D721Med (cell line): ENCODE results near the gene SEC14L3.

ENCODE experiments used
- DNase-seq: peaks from one replicate; pipeline ENCODE4 v3.0.0; 2011; ENCODE audit warnings: low spot score; ENCODE audit not compliant: insufficient read length
- FAIRE-seq: peaks from 2 replicates; lab custom pipeline; 2011; peaks lifted over from hg19 to GRCh38; lab: Jason Lieb, UNC
- TF ChIP-seq, protein P1 (sequence below): IDR thresholded peaks from 2 replicates; pipeline ENCODE4 v1.5.1; 2012; ENCODE audit warnings: mild to moderate bottlenecking, control low read depth; ENCODE audit not compliant: insufficient read depth; ENCODE audit errors: missing control alignments

SEC14L3 gene

DNA sequence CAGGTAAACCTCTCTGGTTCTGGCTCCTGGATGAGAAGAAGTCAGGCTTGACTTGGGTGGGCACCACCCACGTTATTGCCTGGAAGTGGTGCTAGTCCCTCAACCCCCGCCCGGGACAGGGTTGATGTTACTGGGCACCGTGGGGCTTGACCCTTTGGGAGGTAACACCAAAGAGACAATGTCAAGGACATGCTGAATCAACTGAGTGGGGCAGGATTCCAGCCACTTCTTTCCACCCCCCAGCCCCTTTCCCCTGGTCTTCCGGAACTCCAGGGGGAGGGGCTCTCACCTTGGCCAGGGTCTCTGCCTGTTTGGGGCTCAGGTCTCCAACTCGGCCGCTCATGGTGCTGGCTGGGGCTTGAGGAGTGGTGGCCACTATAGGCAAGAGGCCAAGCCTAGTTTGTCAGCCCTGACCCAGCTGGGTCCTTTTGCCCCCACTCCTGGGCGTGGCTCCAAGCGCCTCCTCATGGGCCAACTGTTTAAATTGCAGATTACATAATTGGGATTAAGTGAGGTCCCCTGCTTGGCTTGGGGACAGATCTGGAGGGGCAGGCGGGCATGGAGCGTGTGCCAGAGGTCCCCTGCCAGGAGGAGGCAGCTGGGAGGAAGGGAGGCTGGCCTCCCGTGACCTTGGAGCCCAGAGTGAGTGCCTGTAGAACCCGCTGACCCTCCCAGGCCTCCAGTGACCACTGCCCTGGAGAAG is at the start of gene SEC14L3:
Gene SEC14L3, minus strand, starts transcription at position 402 of the 703 bp plus-strand sequence. Its CDS starts 59 bp downstream, at position 343.
- TF ChIP-seq, protein P1, sequence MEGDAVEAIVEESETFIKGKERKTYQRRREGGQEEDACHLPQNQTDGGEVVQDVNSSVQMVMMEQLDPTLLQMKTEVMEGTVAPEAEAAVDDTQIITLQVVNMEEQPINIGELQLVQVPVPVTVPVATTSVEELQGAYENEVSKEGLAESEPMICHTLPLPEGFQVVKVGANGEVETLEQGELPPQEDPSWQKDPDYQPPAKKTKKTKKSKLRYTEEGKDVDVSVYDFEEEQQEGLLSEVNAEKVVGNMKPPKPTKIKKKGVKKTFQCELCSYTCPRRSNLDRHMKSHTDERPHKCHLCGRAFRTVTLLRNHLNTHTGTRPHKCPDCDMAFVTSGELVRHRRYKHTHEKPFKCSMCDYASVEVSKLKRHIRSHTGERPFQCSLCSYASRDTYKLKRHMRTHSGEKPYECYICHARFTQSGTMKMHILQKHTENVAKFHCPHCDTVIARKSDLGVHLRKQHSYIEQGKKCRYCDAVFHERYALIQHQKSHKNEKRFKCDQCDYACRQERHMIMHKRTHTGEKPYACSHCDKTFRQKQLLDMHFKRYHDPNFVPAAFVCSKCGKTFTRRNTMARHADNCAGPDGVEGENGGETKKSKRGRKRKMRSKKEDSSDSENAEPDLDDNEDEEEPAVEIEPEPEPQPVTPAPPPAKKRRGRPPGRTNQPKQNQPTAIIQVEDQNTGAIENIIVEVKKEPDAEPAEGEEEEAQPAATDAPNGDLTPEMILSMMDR: no peak
- DNase-seq (no peak), FAIRE-seq (no peak)

DNA sequence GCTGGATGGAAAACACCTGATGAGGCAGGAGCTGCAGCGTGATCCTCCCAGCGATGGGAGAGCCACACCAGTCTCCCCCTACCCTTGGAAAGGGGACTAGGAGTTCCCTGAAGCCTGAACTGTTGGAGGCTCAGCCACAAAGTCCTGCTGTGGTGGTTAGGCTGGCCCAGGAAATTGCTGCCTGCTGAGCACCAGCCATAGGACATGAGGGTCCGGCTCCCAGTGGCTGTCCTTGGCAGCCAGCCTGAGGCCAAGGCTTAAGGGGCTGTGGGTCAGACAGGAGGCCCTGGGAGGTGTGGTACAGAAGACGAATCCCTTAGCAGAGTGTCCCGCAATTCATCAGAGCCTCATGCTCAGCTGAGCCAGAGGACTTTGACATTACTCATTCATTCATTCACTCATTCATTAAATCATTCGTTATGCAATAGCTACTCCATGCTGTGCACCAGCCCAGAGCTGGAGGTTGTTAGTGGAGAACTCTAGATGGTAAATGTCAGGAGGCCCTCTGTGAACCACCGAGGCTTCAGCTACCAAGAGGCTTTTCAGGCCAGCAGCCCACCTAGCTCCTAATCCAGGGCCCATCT is 48.1 kb upstream of the SEC14L3 start:
- FAIRE-seq: no peak
- TF ChIP-seq, protein P1: no peak

DNA sequence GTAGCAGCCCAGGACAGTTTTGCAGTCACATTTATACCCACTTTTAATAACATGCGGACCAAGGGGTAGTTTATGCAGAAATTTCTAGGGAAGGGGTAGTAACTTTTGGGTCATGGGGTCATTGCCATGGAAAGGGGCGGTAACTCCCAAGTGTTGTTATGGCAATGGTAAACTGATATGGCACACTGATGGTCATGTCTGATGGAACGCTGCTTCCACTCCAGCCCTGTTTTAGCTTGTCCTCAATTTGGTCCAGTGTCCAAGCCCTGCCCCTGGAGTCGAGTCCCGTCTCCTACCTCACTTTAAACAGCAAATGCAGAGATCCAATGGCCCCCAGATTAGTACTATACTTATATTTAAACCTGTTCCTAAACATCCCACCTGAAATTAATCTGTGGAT is 44.9 kb upstream of the SEC14L3 start:
- no peak for DNase-seq
- TF ChIP-seq, protein P1: no peak
- no peak for FAIRE-seq

More for the DNA sequence above, 48.1 kb upstream of the SEC14L3 start:
- no peak for DNase-seq

DNA sequence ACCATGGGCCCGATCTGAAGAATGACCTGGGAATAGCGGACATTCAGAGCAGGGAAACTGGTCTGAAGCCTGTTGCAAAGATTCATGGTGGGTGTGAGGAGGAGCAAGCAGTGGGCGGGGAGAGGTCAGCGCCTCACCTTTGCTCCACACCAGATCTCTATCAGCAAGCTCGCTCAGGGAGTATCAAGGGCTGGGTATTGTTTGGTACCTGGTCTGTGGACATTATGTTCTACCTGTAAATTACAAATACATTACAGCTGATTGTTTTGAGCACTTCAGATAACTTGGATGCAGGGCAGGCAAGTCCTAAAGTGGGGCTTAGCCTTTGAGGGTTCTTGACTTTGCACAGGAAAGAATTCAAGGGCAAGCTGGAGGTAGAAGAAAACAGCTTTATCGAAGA is 44.5 kb upstream of the SEC14L3 start:
- TF ChIP-seq, protein P1: no peak
- FAIRE-seq: no peak

DNA sequence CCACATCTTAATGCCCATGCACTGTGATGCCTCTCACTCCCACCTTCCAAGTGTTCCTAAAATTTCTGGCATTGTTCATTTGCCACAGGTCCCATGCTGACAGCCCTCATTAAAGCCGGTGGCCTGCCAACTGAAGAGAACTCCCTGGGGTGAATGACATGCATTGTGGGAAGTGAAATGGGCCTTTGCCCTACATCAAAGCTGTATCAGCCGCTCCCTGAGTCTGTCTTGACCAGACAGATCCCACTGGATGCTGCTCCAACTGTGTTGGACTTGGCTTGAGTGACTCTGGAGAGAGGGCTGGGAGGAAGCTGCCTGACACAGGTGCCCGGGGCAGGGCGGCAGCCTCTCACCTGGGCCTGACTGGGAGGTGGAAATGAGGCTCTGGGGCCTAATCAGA is 42.4 kb upstream of the SEC14L3 start:
- no peak for FAIRE-seq
- no peak for DNase-seq
- TF ChIP-seq, protein P1: no peak

More for the DNA sequence above, 44.5 kb upstream of the SEC14L3 start:
- no peak for DNase-seq

DNA sequence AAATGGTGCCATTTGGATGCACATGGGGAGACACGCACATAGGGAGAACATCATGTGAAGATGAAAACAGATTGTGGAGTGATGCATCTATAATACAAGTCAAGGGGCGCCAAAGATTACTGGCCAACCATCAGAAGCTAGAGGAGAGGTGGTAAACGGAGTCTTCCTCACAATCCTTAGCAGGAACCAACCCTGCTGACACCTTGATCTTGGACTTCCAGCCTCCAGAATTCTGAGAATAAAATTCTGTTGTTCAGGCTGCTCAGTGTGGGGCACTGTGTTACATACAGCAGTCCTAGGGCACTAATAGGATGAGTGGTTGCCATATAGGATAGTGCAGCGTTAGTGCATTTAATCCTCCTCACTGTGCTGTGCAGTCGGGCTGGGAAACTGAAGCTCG is 41.6 kb upstream of the SEC14L3 start:
- DNase-seq: no peak
- TF ChIP-seq, protein P1: no peak
- no peak for FAIRE-seq

DNA sequence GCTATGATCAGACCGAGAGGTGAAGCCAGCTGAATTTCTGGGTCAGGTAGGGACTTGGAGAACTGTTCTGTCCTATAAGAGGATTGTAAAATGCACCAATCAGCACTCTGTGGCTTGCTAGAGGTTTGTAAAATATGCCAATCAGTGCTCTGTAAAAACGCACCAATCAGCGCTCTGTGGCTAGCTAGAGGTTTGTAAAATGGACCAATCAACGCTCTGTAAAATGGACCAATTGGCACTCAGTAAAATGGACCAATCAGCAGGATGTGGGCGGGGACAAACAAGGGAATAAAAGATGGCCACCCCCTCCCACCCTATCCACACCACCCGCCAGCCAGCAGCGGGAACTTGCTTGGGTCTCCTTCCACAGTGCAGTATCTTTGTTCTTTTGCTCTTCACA is 40.1 kb upstream of the SEC14L3 start:
- DNase-seq: no peak
- TF ChIP-seq, protein P1: no peak
- no peak for FAIRE-seq
